Erythroblast (primary cell): Measurements from ENCODE around the gene ADAMTS4.

Experiments used
- GATA1 ChIP-seq: IDR thresholded peaks from 2 replicates; pipeline ENCODE4 v1.6.1; 2011; ENCODE audit warnings: low read depth, mild to moderate bottlenecking, control low read depth, low read length, moderate library complexity
- POLR2A ChIP-seq: IDR thresholded peaks from 2 replicates; pipeline ENCODE4 v1.6.1; 2011; ENCODE audit warnings: mild to moderate bottlenecking, low read length

DNA sequence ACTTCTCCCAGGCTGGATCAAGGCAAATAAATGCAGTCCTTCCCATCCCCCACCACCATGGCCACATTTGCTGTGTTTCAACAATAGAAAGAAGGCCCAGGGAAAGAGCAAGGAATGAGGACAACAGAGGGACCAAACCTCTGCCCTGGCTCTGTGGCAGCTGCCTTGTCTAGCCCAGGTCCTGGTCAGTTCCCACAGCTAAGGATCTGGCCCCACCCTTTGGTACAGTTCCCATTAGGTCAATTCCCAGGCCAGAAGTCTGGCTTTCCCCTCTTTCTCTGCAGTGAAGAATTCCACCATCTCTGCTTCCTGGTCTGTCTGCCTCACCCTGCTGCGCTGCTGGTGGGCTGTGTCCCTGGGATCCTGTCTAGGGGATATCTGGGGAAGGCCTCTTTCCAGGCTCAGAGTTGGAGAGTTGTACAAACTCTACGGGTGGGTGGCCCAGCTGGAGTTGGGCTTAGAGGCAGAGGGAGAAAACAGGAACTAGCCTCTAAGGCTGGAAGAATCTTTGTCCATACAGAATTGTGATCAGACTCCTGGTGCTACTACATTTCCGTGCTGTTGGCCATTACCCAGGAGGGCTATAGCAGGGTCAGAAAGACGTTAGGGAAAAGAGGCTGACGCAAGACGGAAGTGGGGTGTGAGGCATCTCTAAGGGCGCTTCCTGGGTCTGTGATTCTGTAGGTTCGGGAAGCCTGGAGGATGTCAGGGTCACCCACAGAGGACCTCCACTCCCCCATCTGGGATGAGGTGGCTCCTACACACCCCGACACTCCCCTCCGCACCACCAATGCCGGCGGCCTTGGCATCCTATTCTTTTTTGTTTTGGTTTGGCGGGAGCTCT lies 2.4 kb upstream of the ADAMTS4 start:
- no peak for TF ChIP-seq POLR2A
- no peak for TF ChIP-seq GATA1
